GM18498 (cell line): Measurements from ENCODE around the gene LST1.
"Not testable (repeated sequence)": the region's sequence is repeated elsewhere in the genome, so short reads cannot be mapped to it uniquely, and the experiment has no call there.

ENCODE experiments used
- ATAC-seq: cut with Tn5 transposase; IDR thresholded peaks from one replicate; pipeline ENCODE4 v1.9.1; 2021; ENCODE audit warnings: mild to moderate bottlenecking, moderate library complexity; ENCODE audit not compliant: unreplicated experiment

LST1 gene

DNA sequence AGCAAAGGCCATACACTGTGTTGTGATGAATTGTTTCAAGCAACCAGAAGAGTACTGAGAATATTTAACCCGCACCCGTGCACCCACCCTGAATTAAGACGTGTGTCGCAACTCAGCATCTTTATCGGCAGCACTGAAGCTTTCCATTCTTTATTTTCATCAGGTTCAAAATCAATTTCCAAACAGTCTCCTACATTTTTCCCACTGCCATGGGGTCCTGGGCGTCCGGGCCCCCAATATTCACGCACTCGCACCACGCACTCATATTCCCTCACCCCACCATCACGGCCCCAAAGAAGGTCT, 5.7 kb upstream of the LST1 start:
- no peak for ATAC-seq

DNA sequence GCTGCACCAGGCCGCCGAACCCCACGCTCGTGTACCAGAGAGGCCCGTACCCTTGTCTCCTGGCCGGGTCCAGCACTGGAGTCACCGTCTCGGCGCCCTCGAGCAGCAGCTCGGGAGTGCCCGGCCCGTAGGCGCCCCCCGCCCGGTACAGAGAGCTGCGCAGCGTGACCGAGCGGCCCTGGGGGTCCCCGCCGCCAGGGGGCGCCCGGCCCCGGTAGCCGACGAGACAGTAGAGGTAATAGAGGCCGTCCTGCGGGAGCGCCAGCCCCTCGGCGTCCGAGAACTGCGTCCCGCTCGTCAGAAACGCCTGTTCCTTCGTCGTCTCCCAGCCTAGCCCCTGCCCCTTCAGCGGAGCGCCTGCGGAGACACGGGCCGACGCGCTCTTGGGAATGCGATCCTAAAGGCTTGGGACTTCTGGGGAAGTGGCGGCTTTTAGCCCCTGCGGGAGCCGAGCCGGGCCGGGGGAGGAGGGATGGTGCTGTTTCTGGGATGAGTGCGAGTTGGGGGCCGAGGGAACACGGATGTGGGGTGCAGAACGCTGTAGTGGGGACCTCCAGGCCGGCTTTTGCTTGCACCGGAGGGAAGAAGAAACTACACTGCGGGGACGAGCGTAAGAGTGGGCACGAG, 5.2 kb upstream of the LST1 start:
- ATAC-seq, result no peak

- ATAC-seq, result no peak
Measured at GRCh38 chr6:31581434-31582229, 4.4 kb upstream of the LST1 start.

DNA sequence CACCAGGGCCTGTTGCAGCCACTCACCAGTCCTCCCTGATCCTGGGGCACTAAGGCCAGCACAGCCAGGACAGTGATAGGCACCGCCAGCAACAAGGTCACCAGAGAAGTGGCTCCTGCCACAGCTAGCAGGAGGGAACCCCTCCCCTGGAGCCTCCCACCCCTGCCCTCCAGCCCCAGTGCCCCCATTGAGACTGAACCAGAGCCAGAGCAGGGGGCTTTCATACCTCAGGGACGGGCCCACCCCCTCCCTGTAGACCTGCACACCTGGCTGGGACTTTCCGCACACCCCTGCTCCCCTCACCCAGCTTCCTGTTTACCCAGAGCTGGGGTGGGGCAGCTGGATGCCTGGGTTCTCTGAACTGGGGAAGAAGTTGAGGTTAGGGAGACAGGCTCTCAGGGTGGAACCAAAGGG, 3.8 kb upstream of the LST1 start, which contains the start of gene LTB:
LTB (minus strand) TSS at position 195 of the 414 bp plus-strand sequence; CDS start at position 188, 7 bp downstream.
- ATAC-seq, result no peak

GRCh38 chr6:31585491-31585890, 586 bp upstream of the LST1 start:
- no peak for ATAC-seq

DNA sequence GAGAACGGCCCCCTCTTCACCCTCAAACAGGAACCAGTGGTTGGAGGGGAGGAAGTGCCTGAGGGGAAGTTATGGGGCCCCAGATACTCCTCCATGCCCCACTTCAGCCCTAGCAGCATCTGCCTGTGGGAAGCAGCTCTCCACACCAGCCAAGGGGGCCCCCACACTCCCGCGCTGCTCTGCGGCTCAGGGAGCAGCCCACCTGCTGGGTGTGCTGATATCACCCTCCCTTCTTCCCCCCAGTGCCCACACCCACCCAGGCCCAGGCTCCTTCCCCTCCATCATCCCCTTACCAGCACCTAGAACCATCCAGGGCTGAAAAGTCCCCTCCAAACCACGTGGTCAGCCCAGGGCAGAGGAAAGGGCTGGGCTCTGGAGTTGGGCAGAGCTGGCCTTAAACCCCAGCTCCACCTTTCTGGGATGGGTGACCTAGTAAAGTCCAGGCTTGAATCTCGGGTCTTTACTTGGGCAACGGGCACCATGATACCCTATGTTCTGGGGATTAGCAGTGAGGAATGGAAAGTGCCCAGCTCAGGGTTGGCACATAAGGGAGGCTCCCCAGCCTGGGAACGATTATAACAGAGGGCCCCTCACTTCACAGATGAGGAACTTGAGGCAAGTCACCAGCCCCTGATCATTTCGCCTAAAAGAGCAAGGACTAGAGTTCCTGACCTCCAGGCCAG, 663 bp downstream of the LST1 start:
- ATAC-seq, result no peak

DNA sequence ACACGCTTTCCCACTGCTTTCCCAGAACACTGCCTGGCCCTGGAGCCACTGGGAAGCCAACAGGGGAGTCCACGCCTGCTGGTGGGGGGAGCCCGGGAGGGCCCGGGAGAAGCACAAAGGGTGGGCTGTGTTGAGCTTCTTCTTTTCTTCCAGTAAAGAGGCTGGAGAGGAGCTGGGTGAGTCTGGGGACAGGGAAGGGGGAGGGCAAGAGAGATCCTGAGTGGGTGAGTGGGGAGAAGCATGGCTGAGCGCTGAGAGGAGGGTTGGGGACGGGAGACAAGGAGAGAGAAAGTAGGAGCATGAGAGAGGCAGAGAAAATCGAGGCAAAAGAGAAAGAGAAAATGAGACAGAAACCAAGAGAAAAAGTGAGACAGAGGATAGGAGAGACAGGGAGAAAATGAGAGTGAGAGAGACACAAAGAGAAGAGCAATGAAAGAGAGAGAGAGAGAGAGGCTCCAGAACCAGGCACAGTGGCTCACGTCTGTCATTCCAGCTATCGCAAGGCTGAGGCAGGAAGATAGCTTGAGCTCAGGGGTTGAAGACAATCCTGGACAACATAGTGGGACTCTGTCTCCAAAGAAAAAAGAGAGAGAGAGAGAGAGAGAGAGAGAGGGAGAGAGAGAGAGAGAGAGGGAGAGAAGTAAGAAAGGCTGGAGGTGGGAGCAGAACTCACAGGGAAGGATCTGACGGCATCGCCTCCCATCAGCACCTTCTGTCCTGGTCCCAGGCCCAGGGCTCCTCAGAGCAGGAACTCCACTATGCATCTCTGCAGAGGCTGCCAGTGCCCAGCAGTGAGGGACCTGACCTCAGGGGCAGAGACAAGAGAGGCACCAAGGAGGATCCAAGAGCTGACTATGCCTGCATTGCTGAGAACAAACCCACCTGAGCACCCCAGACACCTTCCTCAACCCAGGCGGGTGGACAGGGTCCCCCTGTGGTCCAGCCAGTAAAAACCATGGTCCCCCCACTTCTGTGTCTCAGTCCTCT, 2.0 kb downstream of the LST1 start:
- no peak for ATAC-seq

DNA sequence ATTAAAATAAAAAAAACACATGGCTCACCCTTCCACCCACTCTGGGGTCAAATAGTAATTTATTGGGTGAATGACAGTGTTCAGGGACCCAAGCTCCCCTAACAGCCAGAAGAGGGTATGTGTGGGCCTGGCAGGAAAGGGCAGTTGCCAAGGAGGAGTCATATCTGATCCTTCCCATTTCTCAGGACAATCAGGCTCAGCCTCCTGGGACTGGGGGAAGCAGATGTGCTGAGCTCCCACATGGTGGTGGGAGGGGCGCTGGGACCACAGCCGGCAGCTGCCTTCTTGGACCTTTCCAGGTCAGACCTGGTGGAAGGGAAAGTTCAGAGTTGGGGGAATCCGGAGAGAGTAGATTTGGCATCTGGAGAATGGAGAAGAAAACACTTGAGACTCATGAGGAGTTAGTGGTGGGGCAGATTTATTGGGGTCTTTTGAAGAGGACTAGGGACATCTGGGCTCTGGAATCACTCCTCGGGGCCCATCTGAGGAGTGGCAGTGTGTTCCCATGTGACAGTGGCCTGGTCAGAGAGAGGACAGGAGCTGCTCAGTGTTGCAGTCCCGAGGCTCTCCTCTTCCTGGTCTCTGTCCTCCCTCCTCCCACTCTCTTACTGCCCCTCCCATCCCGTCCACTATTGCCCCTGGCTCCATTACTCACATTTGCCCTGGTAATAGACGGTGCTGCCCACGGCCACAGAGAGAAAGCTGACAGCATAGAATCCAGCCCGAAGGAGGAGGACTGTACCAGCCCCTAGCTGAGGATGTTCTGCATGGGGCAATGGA, 3.0 kb downstream of the LST1 start:
- no peak for ATAC-seq

DNA sequence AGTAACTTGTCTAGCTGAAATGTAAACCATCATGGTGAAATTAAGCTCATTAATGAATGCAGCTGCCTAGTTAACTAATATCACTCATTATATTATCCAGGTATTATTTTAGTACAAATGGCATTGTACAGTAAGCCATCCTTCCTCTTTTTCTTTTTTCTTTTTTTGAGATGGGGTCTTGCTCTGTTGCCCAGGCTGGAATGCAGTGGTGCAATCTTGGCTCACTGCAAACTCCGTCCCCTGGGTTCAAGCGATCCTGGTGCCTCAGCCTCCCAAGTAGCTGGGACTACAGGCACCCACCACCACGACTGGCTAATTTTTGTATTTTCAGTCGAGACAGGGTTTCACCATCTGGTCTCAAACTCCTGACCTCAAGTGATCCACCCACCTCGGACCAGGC, 4.6 kb downstream of the LST1 start:
- ATAC-seq, result not testable (repeated sequence)

GRCh38 chr6:31592396-31592771, 6.3 kb downstream of the LST1 start:
- ATAC-seq, result no peak

- ATAC-seq, result peak; percentile 44
Measured at GRCh38 chr6:31597006-31597405, 10.9 kb downstream of the LST1 start.

GRCh38 chr6:31607317-31607716, 21.2 kb downstream of the LST1 start:
- ATAC-seq, result no peak

GRCh38 chr6:31609519-31610406, 23.7 kb downstream of the LST1 start:
- ATAC-seq, result no peak

DNA sequence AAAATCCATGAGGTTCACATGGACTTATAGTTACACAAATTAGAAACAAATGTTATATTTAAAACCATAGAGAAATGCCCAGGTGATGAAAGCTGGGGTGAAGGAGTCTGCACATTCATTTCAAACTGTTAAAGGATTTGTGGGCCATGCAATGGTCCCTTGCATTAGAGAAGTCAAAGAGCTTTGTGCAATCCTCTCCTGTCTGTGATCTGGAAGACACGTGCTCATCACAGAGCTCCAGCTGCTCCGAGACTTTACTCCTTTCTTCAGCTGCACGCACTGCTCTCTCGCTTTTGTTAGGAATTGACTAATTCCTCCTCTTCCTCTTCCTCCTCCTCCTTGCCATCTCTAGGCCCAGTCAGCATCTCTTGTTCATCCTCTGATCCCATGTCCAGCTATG, 24.9 kb downstream of the LST1 start:
- ATAC-seq, result no peak

DNA sequence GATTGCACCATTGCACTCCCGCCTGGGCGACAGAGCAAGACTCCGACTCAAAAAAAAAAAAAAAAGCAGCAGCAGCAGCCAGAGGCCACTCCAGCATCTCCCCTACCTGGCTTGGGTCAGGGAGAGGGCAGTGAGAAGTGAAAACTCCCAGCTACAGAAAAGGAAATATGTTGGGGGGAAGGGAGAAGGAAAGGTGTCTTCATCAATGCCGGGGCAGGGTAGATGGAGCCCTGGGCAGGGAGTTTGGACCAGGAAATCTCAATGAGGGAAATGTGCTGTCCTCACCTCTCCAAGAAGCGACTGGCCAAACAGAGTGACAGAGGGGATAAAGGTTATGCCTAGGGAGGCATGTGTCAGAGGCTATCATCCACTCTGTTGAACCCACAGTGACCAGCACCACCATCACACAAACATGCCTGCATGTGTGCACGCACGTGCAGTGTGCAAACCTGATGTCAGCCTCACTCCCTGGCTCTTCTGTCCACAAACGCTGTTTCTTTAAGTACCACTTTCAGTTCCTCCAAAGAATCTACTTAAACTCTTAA, 28.1 kb downstream of the LST1 start:
- ATAC-seq, result peak; percentile 74

DNA sequence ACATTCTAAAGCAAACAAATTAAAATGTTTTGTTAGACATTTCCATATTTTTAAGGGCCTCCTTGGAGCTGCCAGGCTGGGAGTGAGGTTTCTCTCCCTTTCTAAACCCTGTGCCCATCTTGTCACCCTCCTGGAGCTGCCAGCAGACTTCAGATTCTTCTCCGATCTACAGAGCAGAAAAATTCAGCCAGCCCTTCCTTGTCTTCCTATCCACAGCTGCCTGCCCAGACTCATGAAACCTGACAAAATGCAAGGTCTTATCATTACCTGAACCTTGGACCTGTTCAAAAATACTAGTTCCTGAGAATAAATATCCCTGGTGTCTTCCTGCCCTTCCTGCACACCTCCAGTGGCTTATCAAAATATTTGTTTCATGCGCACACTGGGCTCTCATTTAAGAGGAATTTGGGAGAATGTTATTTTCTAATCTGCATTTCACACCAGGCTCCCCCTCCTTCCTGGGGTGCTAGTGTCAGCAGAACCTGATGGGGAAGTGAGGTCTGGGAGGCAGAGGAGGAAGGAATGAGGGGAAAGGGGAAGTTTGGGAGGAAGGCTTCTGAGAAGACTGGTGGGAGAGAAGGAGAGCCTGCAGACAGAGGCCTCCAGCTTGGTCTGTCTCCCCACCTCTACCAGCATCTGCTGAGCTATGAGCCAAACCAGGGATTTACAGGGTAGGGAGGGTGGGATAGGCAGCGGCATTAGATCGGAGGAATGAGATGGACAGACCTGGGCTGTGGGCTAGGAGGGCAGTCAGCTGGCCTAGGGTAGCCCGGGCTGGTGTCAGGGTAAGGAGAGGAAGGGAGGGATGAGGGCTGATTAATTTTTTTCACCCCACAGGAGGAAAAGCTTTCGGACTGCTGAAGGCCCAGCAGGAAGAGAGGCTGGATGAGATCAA, 28.9 kb downstream of the LST1 start, which contains the start of gene AIF1:
AIF1 (plus strand) TSS at position 551 of the 895 bp plus-strand sequence; CDS start at position 647, 96 bp downstream.
- peak; percentile 26 for ATAC-seq

DNA sequence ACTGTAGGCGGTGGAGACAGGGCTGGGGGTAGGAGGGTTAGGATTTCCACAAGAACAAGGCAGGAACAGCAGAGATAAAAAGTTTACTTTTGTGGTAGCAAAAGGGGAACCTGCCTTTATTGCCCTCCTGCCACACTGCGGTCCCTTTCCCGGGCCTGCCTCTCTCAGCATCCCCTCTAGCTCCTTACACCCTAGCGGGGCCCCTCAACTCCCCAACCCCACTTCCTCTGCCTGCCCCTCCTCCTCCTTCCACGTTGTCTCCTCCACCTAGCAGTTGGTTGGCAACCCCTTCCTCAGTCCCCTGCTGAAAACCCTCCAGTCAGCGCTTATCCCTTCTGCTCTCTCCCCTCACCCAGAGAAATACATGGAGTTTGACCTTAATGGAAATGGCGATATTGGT, 29.7 kb downstream of the LST1 start:
- ATAC-seq, result no peak

DNA sequence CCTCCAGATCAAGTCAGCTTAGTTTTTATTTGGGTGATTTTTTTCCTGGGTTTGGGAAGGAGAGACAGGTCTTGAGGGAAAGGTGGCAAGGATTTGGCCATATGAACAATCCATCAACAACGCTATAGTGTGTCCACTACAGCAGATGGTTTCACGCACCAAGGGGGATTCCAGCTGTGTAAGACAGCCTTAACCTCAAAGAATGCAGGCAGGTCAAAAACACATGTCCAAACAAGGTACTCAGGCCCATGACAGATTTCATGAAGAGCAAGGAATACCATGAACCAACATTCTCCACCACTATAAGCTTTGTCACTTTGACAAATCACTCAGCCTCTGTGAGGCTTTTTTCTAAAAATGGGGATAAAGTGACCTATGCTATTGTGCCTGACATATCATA, 30.9 kb downstream of the LST1 start:
- no peak for ATAC-seq
